ENCODE results near the gene KSR2. TPM values are rescaled to one million over a fixed set of nuclear protein-coding genes. Genes with fewer than 3 reads are reported as not detected.
"Not testable (repeated sequence)": the region's sequence is repeated elsewhere in the genome, so short reads cannot be mapped to it uniquely, and the experiment has no call there.

KSR2 gene
- total RNA-seq, 2 experiments from 2014 or later, result not detected

- H3K9me3 Mint-ChIP-seq (ENCODE audit: insufficient read depth); H3K36me3 Mint-ChIP-seq (ENCODE audit: low read depth); H3K4me1 Mint-ChIP-seq (ENCODE audit: low read depth): not testable (repeated sequence)
Observed at GRCh38 chr12:117800711-117801110, 168.1 kb downstream of the KSR2 start.

GRCh38 chr12:117797202-117797601 is 171.6 kb downstream of the KSR2 start:
- no peaks in the 10 kb centered on the region for H3K27me3 Mint-ChIP-seq (ENCODE audit: low read depth)
- DNase-seq (no peak), ATAC-seq (no peak)
- CTCF ChIA-PET, result no interaction called here
- no peak overlapping the region for H3K27ac Mint-ChIP-seq
- H3K4me1 Mint-ChIP-seq (ENCODE audit: low read depth), result no peaks in the 10 kb centered on the region
- H3K9me3 Mint-ChIP-seq (ENCODE audit: insufficient read depth), result no peaks in the 10 kb centered on the region
- no peak overlapping the region for H3K4me3 Mint-ChIP-seq
- POLR2A ChIA-PET, result no interaction called here
- H3K36me3 Mint-ChIP-seq (ENCODE audit: low read depth), result no peaks in the 10 kb centered on the region

More at GRCh38 chr12:117800711-117801110, 168.1 kb downstream of the KSR2 start:
- ATAC-seq; H3K27ac Mint-ChIP-seq; CTCF ChIA-PET; POLR2A ChIA-PET; H3K27me3 Mint-ChIP-seq (ENCODE audit: low read depth); DNase-seq; H3K4me3 Mint-ChIP-seq: not testable (repeated sequence)

- no peaks in the 10 kb centered on the region for H3K9me3 Mint-ChIP-seq (ENCODE audit: insufficient read depth)
- CTCF ChIA-PET, result no interaction called here
- no peaks in the 10 kb centered on the region for H3K36me3 Mint-ChIP-seq (ENCODE audit: low read depth)
- H3K27ac Mint-ChIP-seq, result no peak overlapping the region
- DNase-seq, result no peak
- POLR2A ChIA-PET, result no interaction called here
- H3K27me3 Mint-ChIP-seq (ENCODE audit: low read depth), result no peaks in the 10 kb centered on the region
- ATAC-seq, result no peak
- no peaks in the 10 kb centered on the region for H3K4me1 Mint-ChIP-seq (ENCODE audit: low read depth)
- H3K4me3 Mint-ChIP-seq, result no peak overlapping the region
Observed at GRCh38 chr12:117792877-117793424, 175.8 kb downstream of the KSR2 start.

- no peak for ATAC-seq
- CTCF ChIA-PET, result no interaction called here
Observed at GRCh38 chr12:117792471-117792870, 176.3 kb downstream of the KSR2 start.

GRCh38 chr12:117790948-117791347 is 177.8 kb downstream of the KSR2 start:
- Mint-ChIP-seq H3K27me3 (ENCODE audit: low read depth) (no peaks in the 10 kb centered on the region), H3K36me3 (ENCODE audit: low read depth) (no peaks in the 10 kb centered on the region), H3K4me1 (ENCODE audit: low read depth) (no peaks in the 10 kb centered on the region), H3K9me3 (ENCODE audit: insufficient read depth) (no peaks in the 10 kb centered on the region), H3K4me3 (no peak overlapping the region), H3K27ac (no peak overlapping the region)
- ATAC-seq, result no peak
- no peak for DNase-seq
- CTCF ChIA-PET, result no interaction called here
- POLR2A ChIA-PET, result no interaction called here

More at GRCh38 chr12:117792471-117792870, 176.3 kb downstream of the KSR2 start:
- no peak overlapping the region for H3K4me3 Mint-ChIP-seq
- H3K9me3 Mint-ChIP-seq (ENCODE audit: insufficient read depth), result no peaks in the 10 kb centered on the region
- H3K27ac Mint-ChIP-seq, result no peak overlapping the region
- no peaks in the 10 kb centered on the region for H3K36me3 Mint-ChIP-seq (ENCODE audit: low read depth)
- no peak for DNase-seq
- no peaks in the 10 kb centered on the region for H3K27me3 Mint-ChIP-seq (ENCODE audit: low read depth)
- POLR2A ChIA-PET, result no interaction called here
- no peaks in the 10 kb centered on the region for H3K4me1 Mint-ChIP-seq (ENCODE audit: low read depth)

- H3K4me1 Mint-ChIP-seq (ENCODE audit: low read depth), result no peaks in the 10 kb centered on the region
- CTCF ChIA-PET, result no interaction called here
Observed at GRCh38 chr12:117790198-117790597, 178.6 kb downstream of the KSR2 start.

GRCh38 chr12:117789195-117789912 is 179.4 kb downstream of the KSR2 start:
- Mint-ChIP-seq H3K36me3 (ENCODE audit: low read depth) (no peaks in the 10 kb centered on the region), H3K4me1 (ENCODE audit: low read depth) (no peaks in the 10 kb centered on the region), H3K27ac (no peak overlapping the region), H3K4me3 (no peak overlapping the region), H3K27me3 (ENCODE audit: low read depth) (no peaks in the 10 kb centered on the region), H3K9me3 (ENCODE audit: insufficient read depth) (no peaks in the 10 kb centered on the region)
- ChIA-PET CTCF (no interaction called here), POLR2A (no interaction called here)
- no peak for ATAC-seq
- DNase-seq, result no peak

More at GRCh38 chr12:117790198-117790597, 178.6 kb downstream of the KSR2 start:
- Mint-ChIP-seq H3K27ac (no peak overlapping the region), H3K4me3 (no peak overlapping the region), H3K36me3 (ENCODE audit: low read depth) (no peaks in the 10 kb centered on the region), H3K27me3 (ENCODE audit: low read depth) (no peaks in the 10 kb centered on the region), H3K9me3 (ENCODE audit: insufficient read depth) (no peaks in the 10 kb centered on the region)
- DNase-seq, result no peak
- POLR2A ChIA-PET, result no interaction called here
- no peak for ATAC-seq

GRCh38 chr12:117778656-117779055 is 190.1 kb downstream of the KSR2 start:
- ChIA-PET CTCF (no interaction called here), POLR2A (no interaction called here)
- Mint-ChIP-seq H3K36me3 (ENCODE audit: low read depth) (no peaks in the 10 kb centered on the region), H3K4me1 (ENCODE audit: low read depth) (no peaks in the 10 kb centered on the region), H3K27ac (no peak overlapping the region), H3K27me3 (ENCODE audit: low read depth) (no peaks in the 10 kb centered on the region), H3K4me3 (no peak overlapping the region), H3K9me3 (ENCODE audit: insufficient read depth) (no peaks in the 10 kb centered on the region)
- no peak for DNase-seq
- ATAC-seq, result no peak

- Mint-ChIP-seq H3K27me3 (ENCODE audit: low read depth) (no peaks in the 10 kb centered on the region), H3K27ac (no peak overlapping the region), H3K4me3 (no peak overlapping the region), H3K36me3 (ENCODE audit: low read depth) (no peaks in the 10 kb centered on the region), H3K9me3 (ENCODE audit: insufficient read depth) (no peaks in the 10 kb centered on the region), H3K4me1 (ENCODE audit: low read depth) (no peaks in the 10 kb centered on the region)
- DNase-seq (no peak), ATAC-seq (no peak)
- ChIA-PET POLR2A (no interaction called here), CTCF (no interaction called here)
Observed at GRCh38 chr12:117774941-117775775, 193.6 kb downstream of the KSR2 start.

GRCh38 chr12:117768860-117769259 is 199.9 kb downstream of the KSR2 start:
- Mint-ChIP-seq H3K27me3 (ENCODE audit: low read depth) (no peaks in the 10 kb centered on the region), H3K9me3 (ENCODE audit: insufficient read depth) (peaks cover 3% of the 10 kb centered on the region), H3K27ac (no peak overlapping the region), H3K4me1 (ENCODE audit: low read depth) (no peaks in the 10 kb centered on the region), H3K36me3 (ENCODE audit: low read depth) (no peaks in the 10 kb centered on the region), H3K4me3 (no peak overlapping the region)
- DNase-seq, result no peak
- ChIA-PET POLR2A (no interaction called here), CTCF (no interaction called here)
- ATAC-seq, result no peak

- ChIA-PET CTCF (no interaction called here), POLR2A (no interaction called here)
- H3K4me3 Mint-ChIP-seq, result no peak overlapping the region
- DNase-seq, result no peak
- ATAC-seq, result no peak
- no peaks in the 10 kb centered on the region for H3K36me3 Mint-ChIP-seq (ENCODE audit: low read depth)
- peaks cover 3% of the 10 kb centered on the region for H3K9me3 Mint-ChIP-seq (ENCODE audit: insufficient read depth)
- H3K27me3 Mint-ChIP-seq (ENCODE audit: low read depth), result no peaks in the 10 kb centered on the region
- H3K27ac Mint-ChIP-seq, result no peak overlapping the region
- no peaks in the 10 kb centered on the region for H3K4me1 Mint-ChIP-seq (ENCODE audit: low read depth)
Observed at GRCh38 chr12:117766008-117766407, 202.8 kb downstream of the KSR2 start.

- no peaks in the 10 kb centered on the region for H3K27me3 Mint-ChIP-seq (ENCODE audit: low read depth)
- peaks cover 3% of the 10 kb centered on the region for H3K9me3 Mint-ChIP-seq (ENCODE audit: insufficient read depth)
- CTCF ChIA-PET, result no interaction called here
- no peak overlapping the region for H3K4me3 Mint-ChIP-seq
- DNase-seq (no peak), ATAC-seq (no peak)
- POLR2A ChIA-PET, result no interaction called here
- no peak overlapping the region for H3K27ac Mint-ChIP-seq
- H3K36me3 Mint-ChIP-seq (ENCODE audit: low read depth), result no peaks in the 10 kb centered on the region
- no peaks in the 10 kb centered on the region for H3K4me1 Mint-ChIP-seq (ENCODE audit: low read depth)
Observed at GRCh38 chr12:117762143-117762542, 206.6 kb downstream of the KSR2 start.

Measured in activated CD8-positive, alpha-beta T cell treated with anti-CD3 and anti-CD28 coated beads, Interleukin-2, amount 10 ng/mL, durations not matched to agents 7 days and 5 days (primary cell).